ENCODE data around the gene CRYBB3. TPM values are rescaled to one million over a fixed set of nuclear protein-coding genes. Genes with fewer than 3 reads are reported as not detected.

The CRYBB3 gene
- total RNA-seq, 1 experiment from 2014 or later: 0.64 TPM

DNA sequence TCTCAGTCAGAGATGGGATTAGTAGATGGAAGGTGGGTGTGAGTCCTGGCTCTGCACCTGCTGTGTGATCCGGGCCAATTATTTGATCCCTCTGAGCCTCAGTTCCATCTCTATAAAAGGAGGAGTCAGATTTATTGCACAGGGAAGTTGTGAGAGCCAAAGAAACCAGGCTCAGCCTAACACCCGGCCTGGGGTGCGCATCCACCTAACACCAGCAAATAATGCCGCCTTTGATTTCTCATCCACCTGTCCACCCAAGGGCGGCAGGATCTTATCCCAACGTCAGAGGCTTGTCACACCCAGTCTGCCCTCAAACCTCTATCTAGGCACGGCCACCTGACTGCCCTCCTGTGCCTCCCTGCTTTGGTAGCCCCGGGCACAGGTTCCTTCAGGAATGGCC lies 22.1 kb downstream of the CRYBB3 start (continued):
- TF ChIP-seq, protein P1, sequence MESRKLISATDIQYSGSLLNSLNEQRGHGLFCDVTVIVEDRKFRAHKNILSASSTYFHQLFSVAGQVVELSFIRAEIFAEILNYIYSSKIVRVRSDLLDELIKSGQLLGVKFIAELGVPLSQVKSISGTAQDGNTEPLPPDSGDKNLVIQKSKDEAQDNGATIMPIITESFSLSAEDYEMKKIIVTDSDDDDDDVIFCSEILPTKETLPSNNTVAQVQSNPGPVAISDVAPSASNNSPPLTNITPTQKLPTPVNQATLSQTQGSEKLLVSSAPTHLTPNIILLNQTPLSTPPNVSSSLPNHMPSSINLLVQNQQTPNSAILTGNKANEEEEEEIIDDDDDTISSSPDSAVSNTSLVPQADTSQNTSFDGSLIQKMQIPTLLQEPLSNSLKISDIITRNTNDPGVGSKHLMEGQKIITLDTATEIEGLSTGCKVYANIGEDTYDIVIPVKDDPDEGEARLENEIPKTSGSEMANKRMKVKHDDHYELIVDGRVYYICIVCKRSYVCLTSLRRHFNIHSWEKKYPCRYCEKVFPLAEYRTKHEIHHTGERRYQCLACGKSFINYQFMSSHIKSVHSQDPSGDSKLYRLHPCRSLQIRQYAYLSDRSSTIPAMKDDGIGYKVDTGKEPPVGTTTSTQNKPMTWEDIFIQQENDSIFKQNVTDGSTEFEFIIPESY (IDR thresholded peaks at IDR 0.05; ENCODE audit: extremely low read depth, insufficient replicate concordance, low read length): no peak
- TF ChIP-seq EZH2phosphoT487 (IDR thresholded peaks at IDR 0.05; ENCODE audit: borderline replicate concordance) (no peak), FOSL1 (IDR thresholded peaks at IDR 0.05; ENCODE audit: low read depth) (no peak)

DNA sequence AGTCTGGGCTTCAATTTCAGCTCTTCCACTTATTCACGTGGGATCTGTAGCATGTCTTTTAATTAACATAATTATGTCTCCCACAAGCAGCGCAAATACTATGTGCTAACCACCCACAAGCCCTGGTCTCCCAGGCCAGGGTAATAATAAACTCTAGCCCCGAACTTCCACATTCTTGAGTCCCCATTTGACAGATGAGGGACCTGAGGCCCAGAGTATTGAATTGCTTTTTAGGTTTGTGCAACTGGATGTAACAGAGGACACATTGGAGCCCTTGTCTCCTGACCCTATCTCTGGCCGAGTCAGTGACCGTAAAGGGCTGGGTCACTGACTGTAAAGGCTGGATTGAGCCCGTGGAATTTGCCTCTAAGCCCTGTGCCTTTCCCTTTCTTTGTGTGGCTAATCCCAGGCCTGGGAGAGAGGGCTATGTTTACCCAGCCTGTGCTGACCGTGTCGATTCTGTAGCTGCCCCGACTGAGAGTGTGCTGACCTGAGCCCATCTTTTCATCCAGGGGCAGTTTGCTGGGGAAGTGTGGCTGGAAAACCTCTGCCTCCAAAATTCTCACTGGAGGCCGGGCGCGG lies 23.7 kb downstream of the CRYBB3 start:
- Histone ChIP-seq H3K36me3 (ENCODE audit: control insufficient read depth in 1 of 2, insufficient read depth in 2 of 2, low read length in 2 of 2) (no peaks in the 10 kb centered on the region), H2AFZ (ENCODE audit: low read depth, low read length, poor library complexity, severe bottlenecking) (no peak overlapping the region), H3K4me1 (ENCODE audit: control insufficient read depth in 1 of 2, insufficient read depth in 2 of 2, low read length in 2 of 2) (no peaks in the 10 kb centered on the region), H4K20me1 (ENCODE audit: insufficient read depth) (no peaks in the 10 kb centered on the region), H3K79me2 (ENCODE audit: insufficient read depth, low read length) (no peaks in the 10 kb centered on the region), H3K27ac (ENCODE audit: low read depth, low read length) (no peak overlapping the region), H3K9me3 (ENCODE audit: control insufficient read depth in 1 of 2, insufficient read depth in 1 of 2, low read depth in 1 of 2, low read length in 2 of 2) (no peaks in the 10 kb centered on the region), H3K4me2 (ENCODE audit: low read length) (no peak overlapping the region), H3K4me3 (replicated peaks in 1 of 2; ENCODE audit: low read depth in 1 of 2, low read length in 2 of 2) (no peak overlapping the region), H3K9ac (ENCODE audit: low read length) (no peak overlapping the region), H3K27me3 (ENCODE audit: insufficient read depth, low read length) (peaks cover 26% of the 10 kb centered on the region), H3K9me2 (ENCODE audit: insufficient read depth) (no peaks in the 10 kb centered on the region)
- intact Hi-C loops (cut with micrococcal nuclease): no loop called here
- ATAC-seq (no peak), DNase-seq (ENCODE audit: low read depth, low spot score) (no peak)
- POLR2A ChIA-PET: no interaction called here
- RAD21 ChIA-PET (ENCODE audit: low non-redundant PET in 1 of 2, low total read pairs in 2 of 2, uncharacterized antibody in 2 of 2, unreplicated experiment in 2 of 2): no interaction called here
- CTCF ChIA-PET: no interaction called here
- no TSS peak for BruUV-seq (replicated peaks)
- TF ChIP-seq ZNF274 (IDR thresholded peaks at IDR 0.05; ENCODE audit: low read depth, low read length) (no peak), SIN3A (IDR thresholded peaks at IDR 0.05; ENCODE audit: low read depth) (no peak), SRF (IDR thresholded peaks at IDR 0.05; ENCODE audit: low read depth) (no peak), EZH2 (IDR thresholded peaks at IDR 0.05) (no peak), FOSL1 (IDR thresholded peaks at IDR 0.05; ENCODE audit: low read depth) (no peak), POLR2AphosphoS5 (IDR thresholded peaks at IDR 0.05; ENCODE audit: low read depth, low read length) (no peak), SP1 (IDR thresholded peaks at IDR 0.05; ENCODE audit: low read depth) (no peak), ZFX (IDR thresholded peaks at IDR 0.05) (no peak), MAX (IDR thresholded peaks at IDR 0.05) (no peak), CTCF (IDR thresholded peaks at IDR 0.05 in 2 of 3, conservative IDR thresholded peaks at IDR 0.05 in 1 of 3; ENCODE audit: borderline replicate concordance in 1 of 3, insufficient read depth in 1 of 3, low read depth in 2 of 3, low read length in 2 of 3) (no peak), RAD21 (IDR thresholded peaks at IDR 0.05; ENCODE audit: low read depth) (no peak), YY1 (IDR thresholded peaks at IDR 0.05; ENCODE audit: extremely low read depth, insufficient replicate concordance, low read depth, low read length) (no peak), TCF7L2 (IDR thresholded peaks at IDR 0.05; ENCODE audit: borderline replicate concordance, extremely low read depth, insufficient read depth, insufficient read length) (no peak)
- TF ChIP-seq, protein P2, sequence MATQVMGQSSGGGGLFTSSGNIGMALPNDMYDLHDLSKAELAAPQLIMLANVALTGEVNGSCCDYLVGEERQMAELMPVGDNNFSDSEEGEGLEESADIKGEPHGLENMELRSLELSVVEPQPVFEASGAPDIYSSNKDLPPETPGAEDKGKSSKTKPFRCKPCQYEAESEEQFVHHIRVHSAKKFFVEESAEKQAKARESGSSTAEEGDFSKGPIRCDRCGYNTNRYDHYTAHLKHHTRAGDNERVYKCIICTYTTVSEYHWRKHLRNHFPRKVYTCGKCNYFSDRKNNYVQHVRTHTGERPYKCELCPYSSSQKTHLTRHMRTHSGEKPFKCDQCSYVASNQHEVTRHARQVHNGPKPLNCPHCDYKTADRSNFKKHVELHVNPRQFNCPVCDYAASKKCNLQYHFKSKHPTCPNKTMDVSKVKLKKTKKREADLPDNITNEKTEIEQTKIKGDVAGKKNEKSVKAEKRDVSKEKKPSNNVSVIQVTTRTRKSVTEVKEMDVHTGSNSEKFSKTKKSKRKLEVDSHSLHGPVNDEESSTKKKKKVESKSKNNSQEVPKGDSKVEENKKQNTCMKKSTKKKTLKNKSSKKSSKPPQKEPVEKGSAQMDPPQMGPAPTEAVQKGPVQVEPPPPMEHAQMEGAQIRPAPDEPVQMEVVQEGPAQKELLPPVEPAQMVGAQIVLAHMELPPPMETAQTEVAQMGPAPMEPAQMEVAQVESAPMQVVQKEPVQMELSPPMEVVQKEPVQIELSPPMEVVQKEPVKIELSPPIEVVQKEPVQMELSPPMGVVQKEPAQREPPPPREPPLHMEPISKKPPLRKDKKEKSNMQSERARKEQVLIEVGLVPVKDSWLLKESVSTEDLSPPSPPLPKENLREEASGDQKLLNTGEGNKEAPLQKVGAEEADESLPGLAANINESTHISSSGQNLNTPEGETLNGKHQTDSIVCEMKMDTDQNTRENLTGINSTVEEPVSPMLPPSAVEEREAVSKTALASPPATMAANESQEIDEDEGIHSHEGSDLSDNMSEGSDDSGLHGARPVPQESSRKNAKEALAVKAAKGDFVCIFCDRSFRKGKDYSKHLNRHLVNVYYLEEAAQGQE (IDR thresholded peaks at IDR 0.05; ENCODE audit: low read depth): no peak
- TF ChIP-seq, protein P3, sequence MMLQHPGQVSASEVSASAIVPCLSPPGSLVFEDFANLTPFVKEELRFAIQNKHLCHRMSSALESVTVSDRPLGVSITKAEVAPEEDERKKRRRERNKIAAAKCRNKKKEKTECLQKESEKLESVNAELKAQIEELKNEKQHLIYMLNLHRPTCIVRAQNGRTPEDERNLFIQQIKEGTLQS (IDR thresholded peaks at IDR 0.05): no peak

Measured in HCT116 (cell line).